NT2/D1 (cell line): ENCODE measurements around the gene BANP.

Experiments
- YY1 ChIP-seq: IDR thresholded peaks from 2 replicates; pipeline ENCODE4 v1.6.1; 2011; ENCODE audit not compliant: insufficient read length, insufficient read depth
- ZNF274 ChIP-seq: IDR thresholded peaks from 2 replicates; pipeline ENCODE4 v1.6.1; 2011; ENCODE audit warnings: mild to moderate bottlenecking, low read depth, low read length

DNA sequence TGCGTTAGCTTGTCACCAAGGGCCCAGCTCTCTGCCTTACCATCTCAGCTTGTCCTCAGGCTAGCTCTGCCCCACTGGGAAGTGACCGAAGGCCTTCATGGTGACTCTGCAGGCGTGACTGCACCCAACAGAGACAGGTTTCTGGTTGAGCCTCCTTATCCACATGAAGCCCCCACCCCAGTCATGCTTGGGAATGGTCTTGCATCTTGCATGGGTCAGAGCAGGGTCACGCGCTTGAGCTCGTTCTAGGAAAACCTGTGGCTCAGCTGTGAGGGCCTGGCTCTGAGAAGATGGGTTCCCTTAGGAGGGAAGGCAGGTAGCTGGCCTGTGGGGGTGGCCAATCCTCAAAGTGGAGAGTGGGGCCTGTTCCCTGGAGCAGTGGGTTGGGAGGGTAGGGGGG lies 122.8 kb downstream of the BANP start:
- no peak for TF ChIP-seq YY1
- TF ChIP-seq ZNF274, result no peak
